Gastroesophageal sphincter (tissue), 4 donors: Measurements from ENCODE around the gene CUX1. TPM values are rescaled to one million over a fixed set of nuclear protein-coding genes. Genes with fewer than 3 reads are reported as not detected.

Experiments used
- ATAC-seq: fragments of 150-250 bp; one replicate; pipeline ENCODE4 v1.9.1; 2016; ENCODE audit warnings: mild to moderate bottlenecking, moderate library complexity
- H3K27ac ChIP-seq, 4 donors: fragments of 200-600 bp; sonication (generic) in 3 of 4; 1 replicate in 3 of 4; 2 replicates in 1 of 4; pipeline ENCODE4 v1.5.1; 2016 to 2019
- H3K27me3 ChIP-seq: fragments of 200-600 bp; sonication (generic); one replicate; pipeline ENCODE4 v1.5.1; 2019
- H3K36me3 ChIP-seq, 2 donors: fragments of 200-600 bp; sonication (generic); one replicate each; pipeline ENCODE4 v1.5.1; 2019; ENCODE audit warnings: control low read depth in 1 of 2
- H3K4me1 ChIP-seq, 3 donors: fragments of 200-600 bp; sonication (generic); 1 replicate in 2 of 3; 2 replicates in 1 of 3; pipeline ENCODE4 v1.5.1; 2016 to 2019; ENCODE audit warnings: control low read depth in 2 of 3
- H3K4me3 ChIP-seq, 2 donors: fragments of 200-600 bp; sonication (generic); one replicate each; pipeline ENCODE4 v1.5.1; 2019; ENCODE audit warnings: mild to moderate bottlenecking in 1 of 2, moderate library complexity in 1 of 2
- H3K9me3 ChIP-seq, 3 donors: fragments of 200-600 bp; sonication (generic); one replicate each; pipeline ENCODE4 v1.5.1; 2017 to 2019; ENCODE audit warnings: control low read depth in 2 of 3
- CTCF ChIP-seq, 4 experiments: fragments of 200-600 bp in 2 of 4; fragments of 450-650 bp in 2 of 4; sonication (generic) in 1 of 4; IDR thresholded peaks; one replicate each; pipeline ENCODE4 v1.5.1; 2017 to 2019; ENCODE audit warnings: antibody characterized with exemption in 4 of 4, mild to moderate bottlenecking in 2 of 4, moderate library complexity in 2 of 4
- EP300 ChIP-seq: sonication (generic); formaldehyde crosslinking; IDR thresholded peaks from one replicate; pipeline ENCODE4 v1.6.1; 2017; ENCODE audit warnings: antibody characterized with exemption, mild to moderate bottlenecking
- POLR2A ChIP-seq, 2 donors: fragments of 450-650 bp; IDR thresholded peaks; one replicate each; pipeline ENCODE4 v1.6.1; 2017; ENCODE audit warnings: antibody characterized with exemption in 2 of 2, mild to moderate bottlenecking in 2 of 2, moderate library complexity in 1 of 2
- POLR2AphosphoS5 ChIP-seq: sonication (generic); formaldehyde crosslinking; IDR thresholded peaks from one replicate; pipeline ENCODE4 v1.6.1; 2017; ENCODE audit warnings: antibody characterized with exemption
- WGBS, 2 donors: methylation state at CpG; one replicate each; pipeline ENCODE4 v1.1.5; 2018; ENCODE audit warnings: low coverage in 1 of 2; 5-methylcytosine and 5-hydroxymethylcytosine counted together
- total RNA-seq, 4 donors: library from RNA; depleted of rRNA; stranded (reverse); fragments of >200 nt; gene quantifications; one replicate each; pipeline ENCODE4 v1.1.0, GENCODE V29; 2016

Gene CUX1
- total RNA-seq, 4 donors from 2014 or later, result 84.4 to 134 (median 110) TPM

GRCh38 chr7:101956130-101956529, 138.7 kb downstream of the CUX1 start:
- H3K4me1 ChIP-seq, result peaks cover 0 to 79% (median 15%) of the 10 kb centered on the region in 3 donors
- ATAC-seq, result no peak

GRCh38 chr7:101957744-101958525, 140.5 kb downstream of the CUX1 start:
- no peaks in the 10 kb centered on the region for H3K36me3 ChIP-seq
- H3K9me3 ChIP-seq, result no peaks in the 10 kb centered on the region
- TF ChIP-seq EP300 (no peak), POLR2A (IDR thresholded peaks at IDR 0.05) (no peak), POLR2AphosphoS5 (no peak), CTCF (IDR thresholded peaks at IDR 0.05) (no peak)
- ATAC-seq, result no peak
- WGBS, 2 donors, result 58 to 62% methylated on average over 10 to 12 of the region's 12 CpGs
- H3K27me3 ChIP-seq, result no peaks in the 10 kb centered on the region
- H3K4me3 ChIP-seq, result no peak overlapping the region
- peaks cover 0 to 80% (median 9%) of the 10 kb centered on the region in 3 donors for H3K4me1 ChIP-seq
- H3K27ac ChIP-seq, result peak overlapping the region in 1 of 4 donors; percentile 56

More at GRCh38 chr7:101956130-101956529, 138.7 kb downstream of the CUX1 start:
- peak overlapping the region in 1 of 4 donors; percentile 90 for H3K27ac ChIP-seq
- no peak overlapping the region for H3K4me3 ChIP-seq
- TF ChIP-seq EP300 (no peak), POLR2A (IDR thresholded peaks at IDR 0.05) (no peak), POLR2AphosphoS5 (no peak), CTCF (IDR thresholded peaks at IDR 0.05) (no peak)
- H3K27me3 ChIP-seq, result no peaks in the 10 kb centered on the region
- H3K36me3 ChIP-seq, result no peaks in the 10 kb centered on the region
- 85 to 88% methylated on average over 11 of the region's 12 CpGs for WGBS, 2 donors
- H3K9me3 ChIP-seq, result no peaks in the 10 kb centered on the region

GRCh38 chr7:101959342-101959741, 141.9 kb downstream of the CUX1 start:
- no peak overlapping the region for H3K4me3 ChIP-seq
- no peak for TF ChIP-seq POLR2A (IDR thresholded peaks at IDR 0.05)
- TF ChIP-seq EP300, result no peak
- no peak for TF ChIP-seq CTCF (IDR thresholded peaks at IDR 0.05)
- no peak for TF ChIP-seq POLR2AphosphoS5
- ATAC-seq, result no peak
- no peaks in the 10 kb centered on the region for H3K27me3 ChIP-seq
- no peak overlapping the region for H3K27ac ChIP-seq
- no peaks in the 10 kb centered on the region for H3K36me3 ChIP-seq
- H3K4me1 ChIP-seq, result peaks cover 0 to 74% (median 4%) of the 10 kb centered on the region in 3 donors
- WGBS, 2 donors, result 93% methylated on average over 6 to 9 of the region's 9 CpGs
- no peaks in the 10 kb centered on the region for H3K9me3 ChIP-seq

GRCh38 chr7:101959829-101960228, 142.4 kb downstream of the CUX1 start:
- Histone ChIP-seq H3K27me3 (no peaks in the 10 kb centered on the region), H3K9me3 (no peaks in the 10 kb centered on the region), H3K27ac (no peak overlapping the region), H3K4me1 (peaks cover 0 to 69% (median 0%) of the 10 kb centered on the region in 3 donors), H3K36me3 (no peaks in the 10 kb centered on the region), H3K4me3 (no peak overlapping the region)
- TF ChIP-seq EP300, result no peak
- no peak for TF ChIP-seq POLR2A (IDR thresholded peaks at IDR 0.05)
- TF ChIP-seq POLR2AphosphoS5, result no peak
- TF ChIP-seq CTCF (IDR thresholded peaks at IDR 0.05), result no peak
- WGBS, 2 donors, result 89 to 98% methylated on average over 9 to 17 of the region's 17 CpGs
- ATAC-seq, result no peak

DNA sequence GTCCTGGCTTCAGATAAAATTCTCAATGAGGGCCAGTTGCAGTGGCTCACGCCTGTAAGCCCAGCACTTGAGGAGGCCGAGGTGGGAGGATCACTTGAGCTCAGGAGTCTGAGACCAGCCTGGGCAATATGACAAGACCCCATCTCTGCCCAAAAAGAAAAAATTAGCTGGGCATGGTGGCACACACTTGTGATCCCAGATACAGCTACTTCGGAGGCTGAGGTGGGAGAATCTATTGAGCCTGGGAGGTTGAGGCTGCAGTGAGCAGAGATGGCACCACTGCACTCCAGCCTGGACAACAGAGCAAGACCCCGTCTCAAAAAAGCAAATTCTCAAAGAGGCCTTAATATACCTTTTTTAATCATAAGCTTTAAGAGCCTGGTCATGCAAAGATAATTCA, 142.9 kb downstream of the CUX1 start:
- H3K9me3 ChIP-seq, result no peaks in the 10 kb centered on the region
- no peak for ATAC-seq
- H3K27ac ChIP-seq, result peak overlapping the region in 1 of 4 donors; percentile 38
- 94 to 100% methylated on average over 2 to 4 of the region's 4 CpGs for WGBS, 2 donors
- H3K4me1 ChIP-seq, result peaks cover 0 to 64% (median 0%) of the 10 kb centered on the region in 3 donors
- no peak for TF ChIP-seq POLR2A (IDR thresholded peaks at IDR 0.05)
- TF ChIP-seq EP300, result no peak
- no peak for TF ChIP-seq CTCF (IDR thresholded peaks at IDR 0.05)
- no peak for TF ChIP-seq POLR2AphosphoS5
- H3K27me3 ChIP-seq, result no peaks in the 10 kb centered on the region
- no peak overlapping the region for H3K4me3 ChIP-seq
- H3K36me3 ChIP-seq, result no peaks in the 10 kb centered on the region
